Neural crest cell (in vitro differentiated cells): ENCODE results near the gene DZIP3. TPM values are rescaled to one million over a fixed set of nuclear protein-coding genes. Genes with fewer than 3 reads are reported as not detected.
A peak's percentile ranks its signal among the peaks of the same experiment; 100 is the strongest.
"Not testable (repeated sequence)": the region's sequence is repeated elsewhere in the genome, so short reads cannot be mapped to it uniquely, and the experiment has no call there.

Experiments
- DNase-seq: peaks from one replicate; pipeline ENCODE4 v3.0.0; 2021; ENCODE audit warnings: low read depth, mixed read lengths, low spot score
- H3K27ac Mint-ChIP-seq: one replicate; pipeline ENCODE4 v1.8.0; 2021; ENCODE audit warnings: mild to moderate bottlenecking, mixed read lengths; ENCODE audit not compliant: unreplicated experiment
- H3K27me3 Mint-ChIP-seq: 2 replicates; pipeline ENCODE4 v1.8.0; 2021; ENCODE audit warnings: low read depth, mild to moderate bottlenecking, mixed read lengths
- H3K36me3 Mint-ChIP-seq: 2 replicates; pipeline ENCODE4 v1.8.0; 2021; ENCODE audit warnings: low read depth, mild to moderate bottlenecking, mixed read lengths
- H3K4me1 Mint-ChIP-seq: 2 replicates; pipeline ENCODE4 v1.8.0; 2021; ENCODE audit warnings: mixed read lengths
- H3K4me3 Mint-ChIP-seq: one replicate; pipeline ENCODE4 v1.8.0; 2021; ENCODE audit warnings: mild to moderate bottlenecking, mixed read lengths
- H3K9me3 Mint-ChIP-seq: 2 replicates; pipeline ENCODE4 v1.8.0; 2021; ENCODE audit warnings: mixed read lengths
- CTCF ChIP-seq: fragments of 200-600 bp; sonication (generic); conservative IDR thresholded peaks from 2 replicates; pipeline ENCODE4 v1.5.0; 2021; ENCODE audit warnings: antibody characterized with exemption, mild to moderate bottlenecking
- total RNA-seq: library from RNA; stranded (reverse); gene quantifications from 2 replicates; pipeline ENCODE4 v1.2.1, GENCODE V29; 2021

The DZIP3 gene
- total RNA-seq, 1 donor from 2014 or later, result 24.2 TPM

GRCh38 chr3:108629974-108630373 lies 40.5 kb downstream of the DZIP3 start:
- Mint-ChIP-seq H3K27ac (no peak overlapping the region), H3K27me3 (no peaks in the 10 kb centered on the region), H3K36me3 (peaks cover 7% of the 10 kb centered on the region), H3K4me1 (no peaks in the 10 kb centered on the region), H3K9me3 (no peaks in the 10 kb centered on the region), H3K4me3 (no peak overlapping the region)
- no peak for DNase-seq
- no peak for TF ChIP-seq CTCF

GRCh38 chr3:108642526-108642925 lies 53.0 kb downstream of the DZIP3 start:
- Mint-ChIP-seq H3K36me3 (peaks cover 16% of the 10 kb centered on the region), H3K27ac (no peak overlapping the region), H3K4me3 (no peak overlapping the region), H3K9me3 (peaks cover 3% of the 10 kb centered on the region), H3K4me1 (no peaks in the 10 kb centered on the region), H3K27me3 (no peaks in the 10 kb centered on the region)
- no peak for DNase-seq
- no peak for TF ChIP-seq CTCF

- no peak for TF ChIP-seq CTCF
- no peak overlapping the region for H3K4me3 Mint-ChIP-seq
- H3K27me3 Mint-ChIP-seq, result no peaks in the 10 kb centered on the region
- H3K9me3 Mint-ChIP-seq, result no peaks in the 10 kb centered on the region
- H3K4me1 Mint-ChIP-seq, result no peaks in the 10 kb centered on the region
- peaks cover 14% of the 10 kb centered on the region for H3K36me3 Mint-ChIP-seq
- H3K27ac Mint-ChIP-seq, result no peak overlapping the region
- no peak for DNase-seq
Observed at GRCh38 chr3:108645364-108645763, 55.8 kb downstream of the DZIP3 start.

GRCh38 chr3:108655664-108656063 lies 66.1 kb downstream of the DZIP3 start:
- not testable (repeated sequence) for H3K4me3 Mint-ChIP-seq, DNase-seq, H3K27ac Mint-ChIP-seq, H3K4me1 Mint-ChIP-seq, H3K27me3 Mint-ChIP-seq
- Mint-ChIP-seq H3K9me3 (peaks cover 13% of the 10 kb centered on the region), H3K36me3 (peaks cover 32% of the 10 kb centered on the region)

- H3K4me1 Mint-ChIP-seq, result peaks cover 11% of the 10 kb centered on the region
- peaks cover 11% of the 10 kb centered on the region for H3K9me3 Mint-ChIP-seq
- no peak for TF ChIP-seq CTCF
- DNase-seq, result no peak
- H3K36me3 Mint-ChIP-seq, result peaks cover 23% of the 10 kb centered on the region
- H3K27ac Mint-ChIP-seq, result no peak overlapping the region
- no peaks in the 10 kb centered on the region for H3K27me3 Mint-ChIP-seq
- H3K4me3 Mint-ChIP-seq, result no peak overlapping the region
Observed at GRCh38 chr3:108661699-108662098, 72.2 kb downstream of the DZIP3 start.

GRCh38 chr3:108662142-108662738 lies 72.7 kb downstream of the DZIP3 start:
- peaks cover 11% of the 10 kb centered on the region for H3K4me1 Mint-ChIP-seq
- peaks cover 8% of the 10 kb centered on the region for H3K9me3 Mint-ChIP-seq
- peaks cover 20% of the 10 kb centered on the region for H3K36me3 Mint-ChIP-seq
- peak; percentile 89 for TF ChIP-seq CTCF
- H3K27me3 Mint-ChIP-seq, result no peaks in the 10 kb centered on the region
- DNase-seq, result peak; percentile 41
- H3K27ac Mint-ChIP-seq, result no peak overlapping the region
- no peak overlapping the region for H3K4me3 Mint-ChIP-seq
